Esophagus muscularis mucosa (tissue), 4 donors: ENCODE data around the gene LTBP4. TPM values are rescaled to one million over a fixed set of nuclear protein-coding genes. Genes with fewer than 3 reads are reported as not detected.
A peak's percentile ranks its signal among the peaks of the same experiment; 100 is the strongest.

Experiments
- DNase-seq: peaks from one replicate; pipeline ENCODE4 v3.0.0-alpha.2; 2017; ENCODE audit errors: extremely low spot score
- H3K27ac ChIP-seq, 4 donors: fragments of 200-600 bp; sonication (generic); replicated peaks in 1 of 4; 1 replicate in 3 of 4; 2 replicates in 1 of 4; pipeline ENCODE4 v1.5.1; 2016 to 2019; ENCODE audit warnings: mild to moderate bottlenecking in 1 of 4
- H3K27me3 ChIP-seq, 4 donors: fragments of 200-600 bp; sonication (generic); one replicate each; pipeline versions ENCODE4 v1.5.1 to v1.6.0; 2016 to 2019
- H3K36me3 ChIP-seq, 4 donors: fragments of 200-600 bp; sonication (generic); one replicate each; pipeline ENCODE4 v1.5.1; 2016 to 2019
- H3K4me1 ChIP-seq, 4 donors: fragments of 200-600 bp; sonication (generic); one replicate each; pipeline ENCODE4 v1.5.1; 2016 to 2019
- H3K4me3 ChIP-seq, 4 donors: fragments of 200-600 bp; sonication (generic); 1 replicate in 2 of 4; 2 replicates in 2 of 4; pipeline ENCODE4 v1.5.1; 2016 to 2019; ENCODE audit warnings: mild to moderate bottlenecking in 4 of 4, moderate library complexity in 1 of 4
- H3K9me3 ChIP-seq, 4 donors: fragments of 200-600 bp; sonication (generic); 1 replicate in 3 of 4; 2 replicates in 1 of 4; pipeline ENCODE4 v1.5.1; 2016 to 2019
- CTCF ChIP-seq, 3 experiments: fragments of 200-600 bp in 2 of 3; fragments of 450-650 bp in 1 of 3; sonication (generic) in 2 of 3; IDR thresholded peaks; one replicate each; pipeline ENCODE4 v1.5.1; 2017 to 2019; ENCODE audit warnings: antibody characterized with exemption in 3 of 3, mild to moderate bottlenecking in 2 of 3, moderate library complexity in 1 of 3
- EP300 ChIP-seq: sonication (generic); formaldehyde crosslinking; IDR thresholded peaks from one replicate; pipeline ENCODE4 v1.6.1; 2017; ENCODE audit warnings: antibody characterized with exemption
- POLR2A ChIP-seq: fragments of 450-650 bp; IDR thresholded peaks from one replicate; pipeline ENCODE4 v1.6.1; 2017; ENCODE audit warnings: antibody characterized with exemption, moderate library complexity, mild to moderate bottlenecking, low read depth
- POLR2AphosphoS5 ChIP-seq, 2 donors: sonication (generic); formaldehyde crosslinking; IDR thresholded peaks; one replicate each; pipeline ENCODE4 v1.6.1; 2017; ENCODE audit warnings: antibody characterized with exemption in 2 of 2
- WGBS: methylation state at CpG from one replicate; pipeline ENCODE4 v1.1.5; 2018; 5-methylcytosine and 5-hydroxymethylcytosine counted together
- intact Hi-C: fragments of 100-400 bp; cut with DNase I; formaldehyde crosslinking; loops from one replicate; pipeline ENCODE4 v1.15.1; 2023
- total RNA-seq, 4 donors: library from RNA; depleted of rRNA; stranded (reverse); fragments of >200 nt; gene quantifications; one replicate each; pipeline versions ENCODE4 v1.1.0 to v1.2.1, GENCODE V29; 2016

The LTBP4 gene
- total RNA-seq, 4 donors from 2014 or later, result 358 to 430 (median 397) TPM

GRCh38 chr19:40638327-40638726, 37.2 kb downstream of the LTBP4 start:
- TF ChIP-seq EP300, result no peak
- TF ChIP-seq POLR2AphosphoS5 (IDR thresholded peaks at IDR 0.05), result no peak
- no peak for TF ChIP-seq CTCF (IDR thresholded peaks at IDR 0.05)
- no peak for TF ChIP-seq POLR2A
- Histone ChIP-seq H3K27me3 (no peaks in the 10 kb centered on the region), H3K27ac (no peak overlapping the region), H3K36me3 (no peaks in the 10 kb centered on the region), H3K4me3 (no peak overlapping the region), H3K9me3 (no peaks in the 10 kb centered on the region), H3K4me1 (peaks cover 15 to 42% (median 27%) of the 10 kb centered on the region in 4 donors)
- 95% methylated on average over 1 of the region's 1 CpG for WGBS
- DNase-seq, result no peak
- intact Hi-C loops, result loop anchor here (5.0 to 10.0 kb wide), 2 partner anchors 111 to 334 kb away; no protein-coding TSS in a partner anchor

- peak overlapping the region in 2 of 4 donors; percentile 35 to 58 for H3K27ac ChIP-seq
- DNase-seq, result no peak
- TF ChIP-seq POLR2A, result no peak
- no peak for TF ChIP-seq CTCF (IDR thresholded peaks at IDR 0.05)
- TF ChIP-seq EP300, result no peak
- no peak for TF ChIP-seq POLR2AphosphoS5 (IDR thresholded peaks at IDR 0.05)
- H3K4me3 ChIP-seq, result no peak overlapping the region
- intact Hi-C loops, result loop anchor here (5.0 to 10.0 kb wide), 2 partner anchors 112 to 335 kb away; no protein-coding TSS in a partner anchor
- no peaks in the 10 kb centered on the region for H3K9me3 ChIP-seq
- WGBS, result 78% methylated on average over 6 of the region's 6 CpGs
- H3K4me1 ChIP-seq, result peaks cover 9 to 29% (median 20%) of the 10 kb centered on the region in 4 donors
- H3K36me3 ChIP-seq, result no peaks in the 10 kb centered on the region
- no peaks in the 10 kb centered on the region for H3K27me3 ChIP-seq
Observed at GRCh38 chr19:40639638-40639982, 38.4 kb downstream of the LTBP4 start.

GRCh38 chr19:40640744-40641143, 39.6 kb downstream of the LTBP4 start:
- intact Hi-C loops, result no loop called here
- Histone ChIP-seq H3K4me1 (peaks cover 17 to 34% (median 27%) of the 10 kb centered on the region in 4 donors), H3K4me3 (no peak overlapping the region), H3K36me3 (no peaks in the 10 kb centered on the region), H3K27ac (peak overlapping the region; percentile 19 to 67 (median 46)), H3K27me3 (no peaks in the 10 kb centered on the region), H3K9me3 (no peaks in the 10 kb centered on the region)
- TF ChIP-seq EP300 (no peak), POLR2AphosphoS5 (IDR thresholded peaks at IDR 0.05) (no peak), POLR2A (no peak), CTCF (IDR thresholded peaks at IDR 0.05) (no peak)
- WGBS, result 34% methylated on average over 5 of the region's 5 CpGs
- no peak for DNase-seq

GRCh38 chr19:40641281-40641680, 40.1 kb downstream of the LTBP4 start:
- no peaks in the 10 kb centered on the region for H3K27me3 ChIP-seq
- peaks cover 21 to 40% (median 29%) of the 10 kb centered on the region in 4 donors for H3K4me1 ChIP-seq
- TF ChIP-seq POLR2A (no peak), EP300 (no peak)
- H3K36me3 ChIP-seq, result no peaks in the 10 kb centered on the region
- 61% methylated on average over 7 of the region's 7 CpGs for WGBS
- H3K9me3 ChIP-seq, result no peaks in the 10 kb centered on the region
- no peak overlapping the region for H3K4me3 ChIP-seq
- no peak for DNase-seq
- peak overlapping the region in 3 of 4 donors; percentile 35 to 67 (median 58) for H3K27ac ChIP-seq
- intact Hi-C loops, result no loop called here

- TF ChIP-seq POLR2AphosphoS5 (IDR thresholded peaks at IDR 0.05) (no peak), POLR2A (no peak), CTCF (IDR thresholded peaks at IDR 0.05) (no peak), EP300 (no peak)
- 96% methylated on average over 18 of the region's 18 CpGs for whole genome bisulfite sequencing
- Histone ChIP-seq H3K27ac (peak overlapping the region in 3 of 4 donors; percentile 35 to 67 (median 58)), H3K36me3 (no peaks in the 10 kb centered on the region), H3K27me3 (no peaks in the 10 kb centered on the region), H3K4me1 (peaks cover 27 to 49% (median 37%) of the 10 kb centered on the region in 4 donors), H3K4me3 (no peak overlapping the region), H3K9me3 (no peaks in the 10 kb centered on the region)
- DNase-seq, result no peak
- intact Hi-C loops, result no loop called here
Observed at GRCh38 chr19:40642051-40642706, 41.0 kb downstream of the LTBP4 start.
